Endothelial cell of umbilical vein (primary cell): Measurements from ENCODE around the gene PARP12.

ENCODE experiments used
- EZH2 ChIP-seq: IDR thresholded peaks from 2 replicates; pipeline ENCODE4 v1.6.1; 2012; ENCODE audit warnings: borderline replicate concordance, low read depth, mild to moderate bottlenecking, moderate library complexity, low read length, inconsistent platforms; ENCODE audit not compliant: severe bottlenecking
- POLR2A ChIP-seq: IDR thresholded peaks from 2 replicates; pipeline ENCODE4 v1.6.1; 2012; ENCODE audit warnings: low read depth, mild to moderate bottlenecking, control low read depth, low read length
- POLR2AphosphoS5 ChIP-seq: IDR thresholded peaks from 2 replicates; pipeline ENCODE4 v1.6.1; 2012; ENCODE audit warnings: low read depth, mild to moderate bottlenecking, control low read depth, low read length, moderate library complexity; ENCODE audit not compliant: insufficient read depth
- TF ChIP-seq, protein P1 (sequence below), 2 donors: IDR thresholded peaks; 1 replicate in 1 of 2; 2 replicates in 1 of 2; pipeline ENCODE4 v1.5.1; 2011; ENCODE audit warnings: low read length in 2 of 2, mild to moderate bottlenecking in 2 of 2, moderate library complexity in 2 of 2, control low read depth in 1 of 2, inconsistent platforms in 1 of 2, low read depth in 1 of 2; ENCODE audit not compliant: insufficient read depth in 1 of 2; ENCODE audit errors: extremely low read depth in 1 of 2
- TF ChIP-seq, protein P2 (sequence below): IDR thresholded peaks from 2 replicates; pipeline ENCODE4 v1.6.1; 2011; ENCODE audit not compliant: insufficient read depth, insufficient read length

DNA sequence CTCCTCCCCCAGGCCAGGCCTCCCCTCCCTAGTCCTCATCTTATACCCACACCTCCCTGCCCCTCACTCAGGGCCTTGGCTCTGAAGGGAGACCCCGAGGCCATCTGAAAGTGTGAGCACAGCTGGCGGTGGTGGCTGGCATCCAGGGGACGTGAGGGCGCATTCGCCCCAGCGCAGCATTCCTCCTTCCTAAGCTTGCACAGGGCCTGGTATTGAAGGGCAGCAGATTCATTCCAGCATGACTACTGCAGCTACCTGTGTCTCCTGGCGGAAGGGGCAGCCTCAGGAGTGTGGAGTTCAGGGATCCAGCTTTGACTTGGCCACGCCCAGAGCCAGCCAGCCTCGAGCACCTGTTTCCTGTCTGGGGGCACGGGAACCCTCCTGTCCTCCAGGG, 72.6 kb downstream of the PARP12 start:
- TF ChIP-seq, protein P1, sequence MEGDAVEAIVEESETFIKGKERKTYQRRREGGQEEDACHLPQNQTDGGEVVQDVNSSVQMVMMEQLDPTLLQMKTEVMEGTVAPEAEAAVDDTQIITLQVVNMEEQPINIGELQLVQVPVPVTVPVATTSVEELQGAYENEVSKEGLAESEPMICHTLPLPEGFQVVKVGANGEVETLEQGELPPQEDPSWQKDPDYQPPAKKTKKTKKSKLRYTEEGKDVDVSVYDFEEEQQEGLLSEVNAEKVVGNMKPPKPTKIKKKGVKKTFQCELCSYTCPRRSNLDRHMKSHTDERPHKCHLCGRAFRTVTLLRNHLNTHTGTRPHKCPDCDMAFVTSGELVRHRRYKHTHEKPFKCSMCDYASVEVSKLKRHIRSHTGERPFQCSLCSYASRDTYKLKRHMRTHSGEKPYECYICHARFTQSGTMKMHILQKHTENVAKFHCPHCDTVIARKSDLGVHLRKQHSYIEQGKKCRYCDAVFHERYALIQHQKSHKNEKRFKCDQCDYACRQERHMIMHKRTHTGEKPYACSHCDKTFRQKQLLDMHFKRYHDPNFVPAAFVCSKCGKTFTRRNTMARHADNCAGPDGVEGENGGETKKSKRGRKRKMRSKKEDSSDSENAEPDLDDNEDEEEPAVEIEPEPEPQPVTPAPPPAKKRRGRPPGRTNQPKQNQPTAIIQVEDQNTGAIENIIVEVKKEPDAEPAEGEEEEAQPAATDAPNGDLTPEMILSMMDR (IDR thresholded peaks at IDR 0.05; ENCODE audit: extremely low read depth in 1 of 2, insufficient read depth in 1 of 2, low read depth in 1 of 2, low read length in 2 of 2) = no peak
- no peak for TF ChIP-seq EZH2
- no peak for TF ChIP-seq POLR2AphosphoS5
- TF ChIP-seq, protein P2, sequence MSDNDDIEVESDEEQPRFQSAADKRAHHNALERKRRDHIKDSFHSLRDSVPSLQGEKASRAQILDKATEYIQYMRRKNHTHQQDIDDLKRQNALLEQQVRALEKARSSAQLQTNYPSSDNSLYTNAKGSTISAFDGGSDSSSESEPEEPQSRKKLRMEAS = no peak
- TF ChIP-seq POLR2A = no peak
